ENCODE measurements around the gene TGFBRAP1.

GRCh38 chr2:105301646-105302045 is 27.9 kb downstream of the TGFBRAP1 start:
- TF ChIP-seq CTCF (conservative IDR thresholded peaks at IDR 0.05; ENCODE audit: low read depth, low read length) (no peak), EZH2 (IDR thresholded peaks at IDR 0.05; ENCODE audit: low read length, unreplicated experiment) (no peak), EZH2phosphoT487 (IDR thresholded peaks at IDR 0.05; ENCODE audit: borderline replicate concordance, low read length) (no peak)

Data from PC-3 (cell line).